ENCODE data around the gene POT1. TPM values are rescaled to one million over a fixed set of nuclear protein-coding genes. Genes with fewer than 3 reads are reported as not detected.

POT1 gene
- total RNA-seq, 2 donors from 2014 or later, result 46.0 to 52.7 TPM

- no peak overlapping the region for H3K27ac Mint-ChIP-seq
- ATAC-seq (no peak), DNase-seq (ENCODE audit: low spot score in 2 of 2) (no peak)
- H3K9me3 Mint-ChIP-seq, result no peaks in the 10 kb centered on the region
- H3K36me3 Mint-ChIP-seq, result peaks cover 0 to 20% of the 10 kb centered on the region in 2 donors
These were observed 73.2 kb downstream of the POT1 start for GRCh38 chr7:124856299-124856888.

DNA sequence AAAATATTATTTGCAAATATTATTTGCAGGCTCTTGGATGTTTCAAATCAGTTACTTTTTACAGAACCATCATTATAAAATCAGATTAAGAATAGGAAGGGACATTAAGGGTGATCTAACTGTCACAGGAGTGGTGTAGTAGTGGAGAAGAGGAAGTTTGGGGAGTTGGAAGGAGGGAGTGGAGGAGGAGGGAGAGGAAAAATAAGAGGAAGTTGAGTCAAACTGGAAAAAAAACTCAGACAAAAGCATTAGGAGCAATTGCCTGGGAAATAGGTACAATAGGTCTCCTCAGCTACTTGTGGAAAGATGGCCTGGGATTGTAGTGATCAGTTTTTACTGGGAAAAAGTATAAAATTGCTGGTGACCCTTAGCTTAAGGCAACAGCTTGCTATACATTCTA lies 86.3 kb downstream of the POT1 start:
- Mint-ChIP-seq H3K36me3 (peaks cover 10 to 13% of the 10 kb centered on the region in 2 donors), H3K9me3 (no peaks in the 10 kb centered on the region), H3K27ac (no peak overlapping the region)
- DNase-seq (ENCODE audit: low spot score in 2 of 2), result no peak
- ATAC-seq, result no peak

DNA sequence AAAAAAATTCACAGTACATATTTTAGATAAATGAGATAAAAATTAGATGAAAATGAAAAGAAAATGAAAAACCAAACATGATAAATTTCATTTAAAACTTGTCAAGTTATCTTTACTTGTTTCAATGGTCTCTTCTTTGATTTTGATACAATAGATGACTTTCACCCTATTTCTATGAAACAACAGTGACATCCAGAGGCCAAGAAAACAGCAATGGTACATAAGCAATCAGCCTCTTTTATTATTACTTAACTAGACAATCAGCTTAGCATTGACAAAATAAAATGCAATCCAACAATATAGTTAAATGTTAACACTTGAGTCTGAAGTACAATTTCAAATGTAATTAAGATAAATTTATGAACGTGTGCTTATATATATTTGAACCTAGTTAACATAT lies 89.2 kb downstream of the POT1 start:
- H3K27ac Mint-ChIP-seq, result no peak overlapping the region
- ATAC-seq (no peak), DNase-seq (ENCODE audit: low spot score in 2 of 2) (no peak)
- H3K36me3 Mint-ChIP-seq, result peaks cover 6% of the 10 kb centered on the region in 2 donors
- H3K9me3 Mint-ChIP-seq, result no peaks in the 10 kb centered on the region

DNA sequence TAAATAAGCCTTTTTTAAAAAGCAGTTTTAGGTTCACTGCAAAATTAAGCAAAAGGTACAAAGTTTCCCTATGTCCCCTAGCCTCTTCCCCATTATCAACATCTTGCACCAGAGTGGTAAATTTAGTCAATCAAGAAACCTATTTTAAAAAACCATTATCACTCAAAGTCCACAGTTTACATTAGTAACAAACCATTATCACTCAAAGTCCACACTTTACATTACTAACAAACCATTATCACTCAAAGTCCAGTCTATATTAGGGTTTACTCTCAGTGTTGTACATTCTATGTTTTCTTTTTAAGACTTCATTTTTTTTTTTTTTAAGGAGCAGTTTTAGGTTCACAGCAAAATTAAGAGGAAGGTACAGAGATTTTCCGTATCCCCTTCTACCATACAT lies 89.9 kb downstream of the POT1 start:
- ATAC-seq (no peak), DNase-seq (ENCODE audit: low spot score in 2 of 2) (no peak)
- no peaks in the 10 kb centered on the region for H3K9me3 Mint-ChIP-seq
- peaks cover 4 to 12% of the 10 kb centered on the region in 2 donors for H3K36me3 Mint-ChIP-seq
- no peak overlapping the region for H3K27ac Mint-ChIP-seq

- ATAC-seq (no peak), DNase-seq (ENCODE audit: low spot score in 2 of 2) (no peak)
- no peak overlapping the region for H3K27ac Mint-ChIP-seq
- no peaks in the 10 kb centered on the region for H3K9me3 Mint-ChIP-seq
- H3K36me3 Mint-ChIP-seq, result peaks cover 11 to 14% of the 10 kb centered on the region in 2 donors
These were observed 93.5 kb downstream of the POT1 start for GRCh38 chr7:124836173-124836572.

GRCh38 chr7:124818807-124819206 lies 110.8 kb downstream of the POT1 start:
- Mint-ChIP-seq H3K36me3 (no peaks in the 10 kb centered on the region), H3K9me3 (peaks cover 0 to 5% of the 10 kb centered on the region in 2 donors)
- ATAC-seq, result no peak

GRCh38 chr7:124813994-124814798 lies 115.4 kb downstream of the POT1 start:
- no peak overlapping the region for H3K27ac Mint-ChIP-seq
- H3K9me3 Mint-ChIP-seq, result peaks cover 0 to 5% of the 10 kb centered on the region in 2 donors
- ATAC-seq, result no peak

More at GRCh38 chr7:124818807-124819206, 110.8 kb downstream of the POT1 start:
- H3K27ac Mint-ChIP-seq, result no peak overlapping the region
- no peak for DNase-seq (ENCODE audit: low spot score in 2 of 2)

GRCh38 chr7:124812764-124813163 lies 116.9 kb downstream of the POT1 start:
- H3K9me3 Mint-ChIP-seq, result peaks cover 0 to 5% of the 10 kb centered on the region in 2 donors
- DNase-seq (ENCODE audit: low spot score in 2 of 2), result no peak
- ATAC-seq, result no peak
- no peaks in the 10 kb centered on the region for H3K36me3 Mint-ChIP-seq
- no peak overlapping the region for H3K27ac Mint-ChIP-seq

More at GRCh38 chr7:124813994-124814798, 115.4 kb downstream of the POT1 start:
- H3K36me3 Mint-ChIP-seq, result no peaks in the 10 kb centered on the region
- DNase-seq (ENCODE audit: low spot score in 2 of 2), result no peak

- Mint-ChIP-seq H3K27ac (no peak overlapping the region), H3K9me3 (no peaks in the 10 kb centered on the region), H3K36me3 (no peaks in the 10 kb centered on the region)
- ATAC-seq (no peak), DNase-seq (ENCODE audit: low spot score in 2 of 2) (no peak)
These were observed 118.3 kb downstream of the POT1 start for GRCh38 chr7:124811341-124811740.

- Mint-ChIP-seq H3K27ac (no peak overlapping the region), H3K9me3 (no peaks in the 10 kb centered on the region)
- ATAC-seq, result no peak
These were observed 119.0 kb downstream of the POT1 start for GRCh38 chr7:124810605-124811004.

GRCh38 chr7:124808206-124808605 lies 121.4 kb downstream of the POT1 start:
- H3K36me3 Mint-ChIP-seq, result no peaks in the 10 kb centered on the region
- no peak overlapping the region for H3K27ac Mint-ChIP-seq
- ATAC-seq, result no peak
- no peak for DNase-seq (ENCODE audit: low spot score in 2 of 2)
- H3K9me3 Mint-ChIP-seq, result no peaks in the 10 kb centered on the region

More at GRCh38 chr7:124810605-124811004, 119.0 kb downstream of the POT1 start:
- DNase-seq (ENCODE audit: low spot score in 2 of 2), result no peak
- no peaks in the 10 kb centered on the region for H3K36me3 Mint-ChIP-seq

GRCh38 chr7:124801330-124801895 lies 128.2 kb downstream of the POT1 start:
- Mint-ChIP-seq H3K27ac (no peak overlapping the region), H3K9me3 (peaks cover 2 to 3% of the 10 kb centered on the region in 2 donors), H3K36me3 (peaks cover 0 to 2% of the 10 kb centered on the region in 2 donors)
- ATAC-seq, result no peak
- DNase-seq (ENCODE audit: low spot score in 2 of 2), result no peak

GRCh38 chr7:124800386-124800785 lies 129.2 kb downstream of the POT1 start:
- ATAC-seq (no peak), DNase-seq (ENCODE audit: low spot score in 2 of 2) (no peak)
- Mint-ChIP-seq H3K9me3 (peaks cover 7 to 11% of the 10 kb centered on the region in 2 donors), H3K27ac (no peak overlapping the region), H3K36me3 (peaks cover 0 to 6% of the 10 kb centered on the region in 2 donors)

GRCh38 chr7:124799448-124799847 lies 130.2 kb downstream of the POT1 start:
- DNase-seq (ENCODE audit: low spot score in 2 of 2) (no peak), ATAC-seq (no peak)
- Mint-ChIP-seq H3K36me3 (peaks cover 0 to 6% of the 10 kb centered on the region in 2 donors), H3K27ac (no peak overlapping the region), H3K9me3 (peaks cover 7 to 11% of the 10 kb centered on the region in 2 donors)

GRCh38 chr7:124796771-124797170 lies 132.9 kb downstream of the POT1 start:
- peaks cover 7 to 11% of the 10 kb centered on the region in 2 donors for H3K9me3 Mint-ChIP-seq
- no peak for ATAC-seq
- H3K27ac Mint-ChIP-seq, result no peak overlapping the region
- peaks cover 0 to 6% of the 10 kb centered on the region in 2 donors for H3K36me3 Mint-ChIP-seq
- no peak for DNase-seq (ENCODE audit: low spot score in 2 of 2)

- peaks cover 0 to 6% of the 10 kb centered on the region in 2 donors for H3K36me3 Mint-ChIP-seq
- no peak for ATAC-seq
- no peak overlapping the region for H3K27ac Mint-ChIP-seq
- H3K9me3 Mint-ChIP-seq, result peaks cover 7 to 11% of the 10 kb centered on the region in 2 donors
- DNase-seq (ENCODE audit: low spot score in 2 of 2), result no peak
These were observed 136.9 kb downstream of the POT1 start for GRCh38 chr7:124792696-124793095.

- Mint-ChIP-seq H3K27ac (no peak overlapping the region), H3K9me3 (peaks cover 3 to 11% of the 10 kb centered on the region in 2 donors), H3K36me3 (peaks cover 0 to 6% of the 10 kb centered on the region in 2 donors)
- no peak for DNase-seq (ENCODE audit: low spot score in 2 of 2)
- no peak for ATAC-seq
These were observed 137.6 kb downstream of the POT1 start for GRCh38 chr7:124792002-124792401.
